ENCODE measurements around the gene RUNDC3A.

RUNDC3A gene

DNA sequence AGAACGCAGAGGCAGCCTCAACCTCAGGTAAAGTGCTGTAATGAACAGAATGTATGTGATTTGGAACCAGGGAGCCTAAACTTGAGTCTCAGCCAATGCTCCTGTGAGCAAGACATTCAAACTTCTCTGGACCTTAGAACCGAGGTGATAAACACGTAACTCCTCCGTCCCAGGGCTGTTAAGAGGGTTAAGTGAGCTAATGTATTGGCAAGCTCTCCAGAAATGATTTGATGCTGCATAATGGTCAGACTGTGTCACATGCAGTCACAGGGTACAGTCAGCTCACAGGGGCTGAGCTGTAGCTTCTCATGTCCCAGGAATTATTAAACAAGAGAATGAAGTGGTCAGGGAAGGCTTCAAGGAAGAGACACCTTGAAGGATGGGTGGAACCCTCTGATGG, 30.4 kb upstream of the RUNDC3A start:
- POLR2A ChIA-PET: no interaction called here
- H3K36me3 ChIP-seq (ENCODE audit: control insufficient read depth in 2 of 2, insufficient read depth in 1 of 2, low read length in 2 of 2): no peaks in the 10 kb centered on the region
- no peak for TF ChIP-seq ZFP3 (tag by site-specific recombination; IDR thresholded peaks at IDR 0.05; ENCODE audit: low read depth)
- no peak for TF ChIP-seq ZNF843 (tag by site-specific recombination; IDR thresholded peaks at IDR 0.05)
- TF ChIP-seq HOXA7 (CRISPR knock-in tag; IDR thresholded peaks at IDR 0.05; ENCODE audit: borderline replicate concordance): no peak
- no peak for TF ChIP-seq ZNF626 (tag by site-specific recombination; IDR thresholded peaks at IDR 0.05)
- no peak for TF ChIP-seq MEIS1 (CRISPR knock-in tag; IDR thresholded peaks at IDR 0.05; ENCODE audit: borderline replicate concordance)
- no peak for TF ChIP-seq ZNF654 (tag by site-specific recombination; IDR thresholded peaks at IDR 0.05; ENCODE audit: low read depth)
- no peak for TF ChIP-seq ZNF621 (tag by site-specific recombination; IDR thresholded peaks at IDR 0.05)
- no peak for TF ChIP-seq PRDM1 (tag by site-specific recombination; IDR thresholded peaks at IDR 0.05)
- TF ChIP-seq YY2 (tag by site-specific recombination; IDR thresholded peaks at IDR 0.05): no peak
- H3K9me3 ChIP-seq (ENCODE audit: control insufficient read depth, insufficient read depth, low read depth, low read length): no peaks in the 10 kb centered on the region
- no peak overlapping the region for H3K27ac ChIP-seq (ENCODE audit: extremely low read depth, low read depth, low read length)
- H3K4me3 ChIP-seq (ENCODE audit: low read depth, low read length): no peak overlapping the region
- H3K4me1 ChIP-seq (ENCODE audit: control insufficient read depth, insufficient read depth, low read length): no peaks in the 10 kb centered on the region
- CTCF ChIA-PET: no interaction called here

DNA sequence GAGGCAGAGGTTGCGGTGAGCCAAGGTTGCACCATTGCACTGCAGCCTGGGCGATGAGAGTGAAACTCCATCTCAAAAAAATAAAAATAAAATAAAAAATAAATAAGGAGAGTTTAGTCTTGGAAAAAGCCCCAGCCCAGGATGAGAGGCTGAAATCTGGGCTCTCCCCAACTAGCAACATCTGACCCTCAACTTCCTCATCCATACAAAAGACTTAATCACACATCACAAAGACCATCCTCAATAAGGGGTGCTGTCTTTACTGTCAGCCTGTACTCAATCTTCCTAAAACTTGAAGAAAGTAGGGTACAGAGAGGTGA, 29.1 kb upstream of the RUNDC3A start:
- H3K4me1 ChIP-seq (ENCODE audit: control insufficient read depth, insufficient read depth, low read length): no peaks in the 10 kb centered on the region
- POLR2A ChIA-PET: interaction anchor here (0.9 to 1.2 kb wide), 3 partner anchors 11 to 61 kb away, joined by 3 to 5 read pairs (median 3); partner anchors contain the start of gene SLC4A1
- no peak overlapping the region for H3K27ac ChIP-seq (ENCODE audit: extremely low read depth, low read depth, low read length)
- H3K36me3 ChIP-seq (ENCODE audit: control insufficient read depth in 2 of 2, insufficient read depth in 1 of 2, low read length in 2 of 2): no peaks in the 10 kb centered on the region
- TF ChIP-seq ZNF175 (tag by site-specific recombination; IDR thresholded peaks at IDR 0.05) (no peak), ZNF768 (tag by site-specific recombination; IDR thresholded peaks at IDR 0.05) (0 out of 2 replicates have a peak, but pooled peaks have one; percentile 12), SP2 (tag by site-specific recombination; IDR thresholded peaks at IDR 0.05) (no peak)
- H3K9me3 ChIP-seq (ENCODE audit: control insufficient read depth, insufficient read depth, low read depth, low read length): no peaks in the 10 kb centered on the region
- H3K4me3 ChIP-seq (ENCODE audit: low read depth, low read length): no peak overlapping the region
- CTCF ChIA-PET: no interaction called here

DNA sequence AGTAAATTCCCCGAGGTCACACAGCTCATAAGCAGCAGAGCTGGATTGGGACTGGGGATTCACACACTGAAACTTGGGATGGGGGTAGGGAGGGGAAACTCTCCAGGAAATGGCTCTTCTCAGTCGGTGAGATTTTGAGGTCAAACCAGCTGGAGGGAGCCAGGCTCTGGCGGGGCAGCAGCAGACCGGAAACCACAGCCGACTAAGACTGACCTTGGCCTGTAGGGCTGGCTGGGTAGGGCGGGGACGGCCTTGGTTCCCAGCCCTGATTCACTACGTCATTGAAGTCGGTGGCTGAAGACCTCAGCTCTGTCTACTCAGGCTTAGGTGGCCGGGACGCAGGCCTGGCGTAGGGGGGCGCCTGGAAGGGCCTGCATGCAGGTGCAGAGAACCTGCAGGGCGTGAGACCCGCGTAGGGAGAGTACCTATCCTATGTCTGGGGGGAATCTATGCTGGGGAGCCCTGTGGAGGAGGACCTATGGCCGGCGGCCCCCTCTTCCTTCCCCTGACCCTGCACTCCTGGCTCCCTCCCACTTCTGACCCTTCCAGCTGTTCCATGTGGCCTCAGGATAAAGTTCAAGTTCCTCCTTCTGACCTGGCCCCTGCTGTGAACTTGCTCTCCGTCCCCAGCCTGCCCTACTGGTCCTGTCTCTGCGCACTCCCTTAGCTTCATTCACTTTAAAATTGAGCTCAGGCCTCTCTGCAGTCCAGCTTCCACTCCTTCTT, 28.6 kb upstream of the RUNDC3A start:
- ChIA-PET CTCF (interaction anchor here (0.7 kb wide), 1 partner anchor 506 kb away, joined by 4 read pairs; no protein-coding TSS in a partner anchor), POLR2A (interaction anchor here (0.5 to 1.2 kb wide), 4 partner anchors 12 to 68 kb away, joined by 3 to 5 read pairs (median 3); partner anchors contain the start of gene SLC4A1)
- Histone ChIP-seq H3K9me3 (ENCODE audit: control insufficient read depth, insufficient read depth, low read depth, low read length) (no peaks in the 10 kb centered on the region), H3K27ac (ENCODE audit: extremely low read depth, low read depth, low read length) (no peak overlapping the region), H3K36me3 (ENCODE audit: control insufficient read depth in 2 of 2, insufficient read depth in 1 of 2, low read length in 2 of 2) (no peaks in the 10 kb centered on the region), H3K4me3 (ENCODE audit: low read depth, low read length) (no peak overlapping the region), H3K4me1 (ENCODE audit: control insufficient read depth, insufficient read depth, low read length) (no peaks in the 10 kb centered on the region)
- no peak for TF ChIP-seq ZNF555 (tag by site-specific recombination; conservative IDR thresholded peaks at IDR 0.05)
- peak; percentile 29 for TF ChIP-seq ZNF341 (tag by site-specific recombination; IDR thresholded peaks at IDR 0.05; ENCODE audit: low read depth)

DNA sequence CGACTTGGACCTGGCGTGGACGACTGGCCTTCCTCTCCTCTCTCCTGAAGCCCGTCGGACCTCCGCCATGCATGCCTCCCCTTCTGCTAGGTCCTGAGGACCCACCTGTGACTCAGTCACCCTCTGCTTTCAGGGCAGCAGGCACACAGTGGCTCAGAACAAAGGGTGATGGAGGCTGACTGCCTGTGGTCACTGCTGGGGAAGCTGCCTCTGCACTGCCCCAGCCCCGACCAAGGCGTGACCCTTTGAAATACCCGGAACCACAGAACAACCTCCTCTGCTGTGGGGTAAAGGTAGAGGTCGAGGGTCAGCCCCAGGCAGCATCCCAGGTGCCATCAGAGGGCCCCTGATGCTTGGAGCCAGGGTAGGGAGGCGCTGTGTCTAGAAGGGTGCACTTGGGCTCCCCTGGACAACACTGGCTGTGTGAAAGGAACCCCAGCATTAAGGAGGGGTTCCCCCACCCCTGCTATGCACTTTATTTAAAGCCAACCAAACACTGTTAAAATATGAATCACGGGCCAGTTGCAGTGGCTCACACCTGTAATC, 27.9 kb upstream of the RUNDC3A start:
- Histone ChIP-seq H3K9me3 (ENCODE audit: control insufficient read depth, insufficient read depth, low read depth, low read length) (no peaks in the 10 kb centered on the region), H3K4me3 (ENCODE audit: low read depth, low read length) (no peak overlapping the region), H3K36me3 (ENCODE audit: control insufficient read depth in 2 of 2, insufficient read depth in 1 of 2, low read length in 2 of 2) (no peaks in the 10 kb centered on the region), H3K4me1 (ENCODE audit: control insufficient read depth, insufficient read depth, low read length) (no peaks in the 10 kb centered on the region), H3K27ac (ENCODE audit: extremely low read depth, low read depth, low read length) (no peak overlapping the region)
- CTCF ChIA-PET: interaction anchor here (0.7 kb wide), 1 partner anchor 505 kb away, joined by 4 read pairs; no protein-coding TSS in a partner anchor
- POLR2A ChIA-PET: interaction anchor here (0.5 to 1.2 kb wide), 3 partner anchors 59 to 67 kb away, joined by 3 to 5 read pairs (median 3); no protein-coding TSS in a partner anchor
- TF ChIP-seq ZNF777 (tag by site-specific recombination; IDR thresholded peaks at IDR 0.05; ENCODE audit: borderline replicate concordance): no peak
- TF ChIP-seq, protein P1, sequence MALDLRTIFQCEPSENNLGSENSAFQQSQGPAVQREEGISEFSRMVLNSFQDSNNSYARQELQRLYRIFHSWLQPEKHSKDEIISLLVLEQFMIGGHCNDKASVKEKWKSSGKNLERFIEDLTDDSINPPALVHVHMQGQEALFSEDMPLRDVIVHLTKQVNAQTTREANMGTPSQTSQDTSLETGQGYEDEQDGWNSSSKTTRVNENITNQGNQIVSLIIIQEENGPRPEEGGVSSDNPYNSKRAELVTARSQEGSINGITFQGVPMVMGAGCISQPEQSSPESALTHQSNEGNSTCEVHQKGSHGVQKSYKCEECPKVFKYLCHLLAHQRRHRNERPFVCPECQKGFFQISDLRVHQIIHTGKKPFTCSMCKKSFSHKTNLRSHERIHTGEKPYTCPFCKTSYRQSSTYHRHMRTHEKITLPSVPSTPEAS (tag by site-specific recombination; IDR thresholded peaks at IDR 0.05): no peak
- no peak for TF ChIP-seq MYNN (tag by site-specific recombination; IDR thresholded peaks at IDR 0.05; ENCODE audit: borderline replicate concordance)
- no peak for TF ChIP-seq ZNF311 (tag by site-specific recombination; IDR thresholded peaks at IDR 0.05; ENCODE audit: borderline replicate concordance)
- TF ChIP-seq, protein P2, sequence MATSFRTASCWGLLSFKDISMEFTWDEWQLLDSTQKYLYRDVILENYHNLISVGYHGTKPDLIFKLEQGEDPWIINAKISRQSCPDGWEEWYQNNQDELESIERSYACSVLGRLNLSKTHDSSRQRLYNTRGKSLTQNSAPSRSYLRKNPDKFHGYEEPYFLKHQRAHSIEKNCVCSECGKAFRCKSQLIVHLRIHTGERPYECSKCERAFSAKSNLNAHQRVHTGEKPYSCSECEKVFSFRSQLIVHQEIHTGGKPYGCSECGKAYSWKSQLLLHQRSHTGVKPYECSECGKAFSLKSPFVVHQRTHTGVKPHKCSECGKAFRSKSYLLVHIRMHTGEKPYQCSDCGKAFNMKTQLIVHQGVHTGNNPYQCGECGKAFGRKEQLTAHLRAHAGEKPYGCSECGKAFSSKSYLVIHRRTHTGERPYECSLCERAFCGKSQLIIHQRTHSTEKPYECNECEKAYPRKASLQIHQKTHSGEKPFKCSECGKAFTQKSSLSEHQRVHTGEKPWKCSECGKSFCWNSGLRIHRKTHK (tag by site-specific recombination; IDR thresholded peaks at IDR 0.05): no peak
- TF ChIP-seq SP7 (tag by site-specific recombination; IDR thresholded peaks at IDR 0.05): no peak
- TF ChIP-seq, protein P3, sequence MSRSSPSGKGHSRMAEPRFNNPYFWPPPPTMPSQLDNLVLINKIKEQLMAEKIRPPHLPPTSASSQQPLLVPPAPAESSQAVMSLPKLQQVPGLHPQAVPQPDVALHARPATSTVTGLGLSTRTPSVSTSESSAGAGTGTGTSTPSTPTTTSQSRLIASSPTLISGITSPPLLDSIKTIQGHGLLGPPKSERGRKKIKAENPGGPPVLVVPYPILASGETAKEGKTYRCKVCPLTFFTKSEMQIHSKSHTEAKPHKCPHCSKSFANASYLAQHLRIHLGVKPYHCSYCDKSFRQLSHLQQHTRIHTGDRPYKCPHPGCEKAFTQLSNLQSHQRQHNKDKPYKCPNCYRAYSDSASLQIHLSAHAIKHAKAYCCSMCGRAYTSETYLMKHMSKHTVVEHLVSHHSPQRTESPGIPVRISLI (tag by site-specific recombination; IDR thresholded peaks at IDR 0.05): no peak
- no peak for TF ChIP-seq ZEB2 (tag by site-specific recombination; IDR thresholded peaks at IDR 0.05)
- TF ChIP-seq, protein P4, sequence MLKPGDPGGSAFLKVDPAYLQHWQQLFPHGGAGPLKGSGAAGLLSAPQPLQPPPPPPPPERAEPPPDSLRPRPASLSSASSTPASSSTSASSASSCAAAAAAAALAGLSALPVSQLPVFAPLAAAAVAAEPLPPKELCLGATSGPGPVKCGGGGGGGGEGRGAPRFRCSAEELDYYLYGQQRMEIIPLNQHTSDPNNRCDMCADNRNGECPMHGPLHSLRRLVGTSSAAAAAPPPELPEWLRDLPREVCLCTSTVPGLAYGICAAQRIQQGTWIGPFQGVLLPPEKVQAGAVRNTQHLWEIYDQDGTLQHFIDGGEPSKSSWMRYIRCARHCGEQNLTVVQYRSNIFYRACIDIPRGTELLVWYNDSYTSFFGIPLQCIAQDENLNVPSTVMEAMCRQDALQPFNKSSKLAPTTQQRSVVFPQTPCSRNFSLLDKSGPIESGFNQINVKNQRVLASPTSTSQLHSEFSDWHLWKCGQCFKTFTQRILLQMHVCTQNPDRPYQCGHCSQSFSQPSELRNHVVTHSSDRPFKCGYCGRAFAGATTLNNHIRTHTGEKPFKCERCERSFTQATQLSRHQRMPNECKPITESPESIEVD (tag by site-specific recombination; IDR thresholded peaks at IDR 0.05): no peak
